ENCODE measurements around the gene POLR3E. TPM values are rescaled to one million over a fixed set of nuclear protein-coding genes. Genes with fewer than 3 reads are reported as not detected.
A peak's percentile ranks its signal among the peaks of the same experiment; 100 is the strongest.

Gene POLR3E
- total and polyA plus RNA-seq, 2 experiments from 2014 or later, result 23.5 to 62.5 TPM

DNA sequence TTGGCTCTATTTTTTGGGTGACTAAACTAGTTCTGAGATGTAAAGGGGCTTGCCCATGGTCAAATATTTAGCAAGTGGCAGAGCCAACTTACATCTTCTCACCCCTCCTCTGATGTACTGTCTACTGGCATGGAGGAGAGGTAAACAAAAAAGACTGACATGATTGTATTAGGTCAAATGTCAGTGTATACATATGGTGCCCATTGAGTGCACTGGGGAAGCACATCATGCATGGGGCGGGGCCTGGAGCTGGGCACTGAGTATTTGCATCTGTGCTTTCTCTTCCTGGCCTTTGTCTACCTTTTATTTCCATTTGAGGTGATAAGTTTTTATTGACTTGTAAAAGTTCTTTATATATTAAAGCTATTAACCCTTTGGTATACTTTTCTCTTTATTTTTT, 22.3 kb upstream of the POLR3E start:
- Histone ChIP-seq H3K4me2 (no peak overlapping the region), H3K36me3 (replicated peaks; ENCODE audit: insufficient read depth, low read depth) (no peaks in the 10 kb centered on the region), H3K9me3 (ENCODE audit: low read depth) (no peaks in the 10 kb centered on the region), H3K4me3 (no peak overlapping the region), H2AFZ (no peak overlapping the region), H3K9me2 (replicated peaks; ENCODE audit: insufficient read depth) (no peaks in the 10 kb centered on the region), H3K4me1 (ENCODE audit: insufficient read depth) (no peaks in the 10 kb centered on the region), H3K27ac (no peak overlapping the region), H3K79me2 (no peaks in the 10 kb centered on the region), H3K27me3 (no peaks in the 10 kb centered on the region), H4K20me1 (ENCODE audit: insufficient read depth, poor library complexity, severe bottlenecking) (no peaks in the 10 kb centered on the region)
- no peak for DNase-seq (ENCODE audit: low spot score)
- TF ChIP-seq EZH2 (IDR thresholded peaks at IDR 0.05; ENCODE audit: borderline replicate concordance) (no peak), EZH2phosphoT487 (IDR thresholded peaks at IDR 0.05; ENCODE audit: low read depth, severe bottlenecking, unreplicated experiment) (no peak), CTCF (IDR thresholded peaks at IDR 0.05; ENCODE audit: poor library complexity) (no peak)
- 100% methylated on average over 1 of the region's 1 CpG for WGBS (ENCODE audit: low lambda C conversion rate, missing lambda C conversion rate)

DNA sequence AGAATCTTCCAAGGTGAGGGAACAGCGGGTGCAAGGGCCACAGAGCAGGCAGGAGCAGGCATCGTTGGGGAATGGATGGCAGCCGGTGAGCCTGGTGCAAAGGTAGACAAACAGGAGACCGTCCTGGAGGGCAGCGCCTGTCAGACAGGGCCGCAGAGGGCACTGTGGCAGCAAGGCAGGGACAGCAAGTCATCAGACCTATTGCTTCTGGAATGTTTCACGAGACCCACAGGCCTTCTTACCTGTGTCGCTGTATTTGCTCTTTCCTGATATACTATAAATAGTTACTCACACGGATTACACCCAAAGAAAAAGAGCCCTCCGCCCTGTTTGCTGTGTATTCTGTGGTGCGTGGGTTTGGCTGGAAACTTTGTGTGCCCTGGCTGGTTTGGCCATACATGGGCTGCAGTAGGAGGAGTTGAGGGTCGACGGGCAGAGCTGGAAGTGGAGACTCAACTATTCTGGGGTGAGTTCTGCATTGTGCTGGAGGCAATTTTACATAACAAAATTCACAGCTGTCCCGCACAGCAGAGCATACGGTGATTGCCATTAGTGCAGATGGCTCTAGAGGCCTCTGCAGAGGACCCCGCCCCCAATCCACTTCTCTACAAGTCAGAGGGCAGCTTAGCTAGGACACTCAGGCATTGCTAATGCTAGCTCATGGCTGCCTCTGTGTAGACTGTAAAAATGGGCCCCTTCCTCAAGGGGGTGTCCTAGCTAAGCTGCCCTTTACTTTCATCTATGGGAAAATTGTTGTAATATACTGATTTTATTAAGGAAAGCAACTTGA, 18.6 kb upstream of the POLR3E start:
- Histone ChIP-seq H3K4me2 (no peak overlapping the region), H3K9me2 (replicated peaks; ENCODE audit: insufficient read depth) (no peaks in the 10 kb centered on the region), H4K20me1 (ENCODE audit: insufficient read depth, poor library complexity, severe bottlenecking) (no peaks in the 10 kb centered on the region), H3K27me3 (no peaks in the 10 kb centered on the region), H3K4me3 (no peak overlapping the region), H3K79me2 (no peaks in the 10 kb centered on the region), H3K9me3 (ENCODE audit: low read depth) (no peaks in the 10 kb centered on the region), H2AFZ (no peak overlapping the region), H3K4me1 (ENCODE audit: insufficient read depth) (no peaks in the 10 kb centered on the region), H3K36me3 (replicated peaks; ENCODE audit: insufficient read depth, low read depth) (no peaks in the 10 kb centered on the region), H3K27ac (peak overlapping the region; percentile 57)
- DNase-seq (ENCODE audit: low spot score), result no peak
- TF ChIP-seq CTCF (IDR thresholded peaks at IDR 0.05; ENCODE audit: poor library complexity), result no peak
- TF ChIP-seq EZH2phosphoT487 (IDR thresholded peaks at IDR 0.05; ENCODE audit: low read depth, severe bottlenecking, unreplicated experiment), result no peak
- TF ChIP-seq EZH2 (IDR thresholded peaks at IDR 0.05; ENCODE audit: borderline replicate concordance), result no peak
- 82% methylated on average over 16 of the region's 16 CpGs for WGBS (ENCODE audit: low lambda C conversion rate, missing lambda C conversion rate)

GRCh38 chr16:22282254-22282892, 14.8 kb upstream of the POLR3E start:
- Histone ChIP-seq H3K27me3 (no peaks in the 10 kb centered on the region), H2AFZ (no peak overlapping the region), H3K9me2 (replicated peaks; ENCODE audit: insufficient read depth) (no peaks in the 10 kb centered on the region), H3K9me3 (ENCODE audit: low read depth) (no peaks in the 10 kb centered on the region), H3K4me1 (ENCODE audit: insufficient read depth) (no peaks in the 10 kb centered on the region), H4K20me1 (ENCODE audit: insufficient read depth, poor library complexity, severe bottlenecking) (no peaks in the 10 kb centered on the region), H3K4me2 (no peak overlapping the region), H3K79me2 (no peaks in the 10 kb centered on the region), H3K4me3 (no peak overlapping the region), H3K36me3 (replicated peaks; ENCODE audit: insufficient read depth, low read depth) (no peaks in the 10 kb centered on the region), H3K27ac (no peak overlapping the region)
- 95% methylated on average over 5 of the region's 5 CpGs for WGBS (ENCODE audit: low lambda C conversion rate, missing lambda C conversion rate)
- DNase-seq (ENCODE audit: low spot score), result no peak
- TF ChIP-seq EZH2phosphoT487 (IDR thresholded peaks at IDR 0.05; ENCODE audit: low read depth, severe bottlenecking, unreplicated experiment) (no peak), CTCF (IDR thresholded peaks at IDR 0.05; ENCODE audit: poor library complexity) (no peak), EZH2 (IDR thresholded peaks at IDR 0.05; ENCODE audit: borderline replicate concordance) (no peak)
